Measurements from ENCODE around the gene TPRKB. TPM values are rescaled to one million over a fixed set of nuclear protein-coding genes. Genes with fewer than 3 reads are reported as not detected.

TPRKB gene
- total RNA-seq, 6 experiments from 2014 or later: 17.6 to 26.3 (median 22.8) TPM

DNA sequence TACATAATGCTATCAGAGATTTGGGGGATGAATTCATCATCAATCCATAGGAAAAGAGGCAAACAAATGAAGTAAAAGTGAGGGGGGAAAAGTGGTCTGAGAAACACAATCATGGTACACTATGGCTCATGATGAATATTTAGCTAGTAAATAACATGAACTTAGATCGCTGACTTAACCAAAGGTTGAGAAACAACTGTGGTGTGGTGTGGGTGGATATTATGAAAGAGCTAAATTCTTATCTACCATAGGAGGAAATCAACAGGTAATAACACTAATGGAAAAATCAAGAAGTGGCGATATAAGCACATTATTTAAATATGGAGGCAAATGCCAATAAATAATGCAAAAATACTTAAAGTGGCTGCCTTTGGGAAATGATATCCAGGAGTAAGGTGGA lies 12.2 kb upstream of the TPRKB start:
- no peak overlapping the region for H3K4me3 Mint-ChIP-seq

DNA sequence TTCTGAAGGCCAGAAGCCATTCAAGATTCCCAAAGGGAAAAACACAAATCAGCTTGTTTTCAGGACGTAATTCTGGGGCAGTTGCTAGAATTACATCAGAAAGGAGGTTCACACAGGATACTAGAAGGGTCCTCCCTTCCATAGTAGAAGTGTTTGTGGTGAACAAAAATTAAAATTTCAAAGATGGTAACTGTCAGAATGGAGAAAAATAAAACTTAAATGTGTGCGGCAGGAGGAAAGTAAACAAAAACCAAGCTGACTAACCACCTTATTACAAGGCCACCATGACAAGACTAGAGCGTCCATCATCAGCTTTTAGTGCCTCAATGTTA lies 9.7 kb upstream of the TPRKB start:
- H3K4me3 Mint-ChIP-seq: no peak overlapping the region
- DNase-seq: no peak
- TF ChIP-seq, protein P1, sequence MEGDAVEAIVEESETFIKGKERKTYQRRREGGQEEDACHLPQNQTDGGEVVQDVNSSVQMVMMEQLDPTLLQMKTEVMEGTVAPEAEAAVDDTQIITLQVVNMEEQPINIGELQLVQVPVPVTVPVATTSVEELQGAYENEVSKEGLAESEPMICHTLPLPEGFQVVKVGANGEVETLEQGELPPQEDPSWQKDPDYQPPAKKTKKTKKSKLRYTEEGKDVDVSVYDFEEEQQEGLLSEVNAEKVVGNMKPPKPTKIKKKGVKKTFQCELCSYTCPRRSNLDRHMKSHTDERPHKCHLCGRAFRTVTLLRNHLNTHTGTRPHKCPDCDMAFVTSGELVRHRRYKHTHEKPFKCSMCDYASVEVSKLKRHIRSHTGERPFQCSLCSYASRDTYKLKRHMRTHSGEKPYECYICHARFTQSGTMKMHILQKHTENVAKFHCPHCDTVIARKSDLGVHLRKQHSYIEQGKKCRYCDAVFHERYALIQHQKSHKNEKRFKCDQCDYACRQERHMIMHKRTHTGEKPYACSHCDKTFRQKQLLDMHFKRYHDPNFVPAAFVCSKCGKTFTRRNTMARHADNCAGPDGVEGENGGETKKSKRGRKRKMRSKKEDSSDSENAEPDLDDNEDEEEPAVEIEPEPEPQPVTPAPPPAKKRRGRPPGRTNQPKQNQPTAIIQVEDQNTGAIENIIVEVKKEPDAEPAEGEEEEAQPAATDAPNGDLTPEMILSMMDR (IDR thresholded peaks at IDR 0.05): no peak
- no peaks in the 10 kb centered on the region for H3K4me1 Mint-ChIP-seq (ENCODE audit: low read depth)
- H3K27me3 Mint-ChIP-seq (ENCODE audit: insufficient read depth): no peaks in the 10 kb centered on the region
- H3K9me3 Mint-ChIP-seq: no peaks in the 10 kb centered on the region
- H3K36me3 Mint-ChIP-seq (ENCODE audit: low read depth): peaks cover 32% of the 10 kb centered on the region
- H3K27ac Mint-ChIP-seq: no peak overlapping the region

More for the DNA sequence above, 12.2 kb upstream of the TPRKB start:
- Mint-ChIP-seq H3K9me3 (no peaks in the 10 kb centered on the region; the same call in 1 of the 2 replicates), H3K4me1 (ENCODE audit: low read depth) (no peaks in the 10 kb centered on the region), H3K27ac (no peak overlapping the region), H3K36me3 (ENCODE audit: low read depth) (peaks cover 27% of the 10 kb centered on the region), H3K27me3 (ENCODE audit: insufficient read depth) (no peaks in the 10 kb centered on the region)
- TF ChIP-seq, protein P1 (IDR thresholded peaks at IDR 0.05): no peak
- DNase-seq: no peak

DNA sequence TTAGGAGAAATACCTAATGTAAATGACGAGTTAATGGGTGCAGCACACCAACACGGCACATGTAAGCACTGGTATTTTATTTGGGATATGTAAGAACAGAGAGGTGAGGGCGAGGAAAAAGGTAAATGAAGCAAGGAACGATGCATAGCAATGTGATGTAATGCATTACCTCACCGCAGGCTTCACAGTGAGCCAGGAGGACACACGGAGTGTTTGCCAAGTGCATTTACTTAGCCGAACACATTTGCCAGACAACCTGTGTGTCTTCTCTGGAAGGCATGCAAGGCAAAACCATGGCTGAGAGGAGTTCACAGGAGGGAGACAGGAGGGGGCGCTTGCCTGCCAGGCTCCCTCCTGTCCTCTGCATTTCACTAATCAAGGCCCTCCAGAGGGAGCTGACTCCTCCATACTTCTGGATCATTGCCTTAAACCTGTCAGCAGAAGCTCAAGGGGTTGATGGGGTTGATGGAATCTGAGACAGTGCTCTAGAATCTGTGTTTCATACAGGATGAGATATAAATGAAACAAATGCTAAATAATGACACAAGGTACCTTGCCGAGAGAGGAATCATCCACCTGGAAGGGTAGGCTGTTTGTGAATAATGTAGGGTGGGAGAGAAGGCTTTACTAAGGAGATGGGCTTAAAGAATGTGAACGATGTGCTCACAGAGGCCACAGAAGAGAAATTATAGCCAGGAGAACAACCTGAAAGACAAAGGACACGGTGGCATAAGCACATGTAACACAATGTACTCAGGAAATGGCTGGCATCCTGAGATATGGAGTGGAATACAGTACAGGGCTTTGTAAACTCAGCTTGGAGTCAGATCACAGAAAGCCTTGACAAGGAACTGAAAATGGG lies 9.1 kb upstream of the TPRKB start:
- Mint-ChIP-seq H3K4me3 (no peak overlapping the region), H3K9me3 (no peaks in the 10 kb centered on the region), H3K27ac (no peak overlapping the region), H3K36me3 (ENCODE audit: low read depth) (peaks cover 38% of the 10 kb centered on the region), H3K27me3 (ENCODE audit: insufficient read depth) (no peaks in the 10 kb centered on the region), H3K4me1 (ENCODE audit: low read depth) (no peaks in the 10 kb centered on the region)
- TF ChIP-seq, protein P1 (IDR thresholded peaks at IDR 0.05): no peak
- no peak for DNase-seq

DNA sequence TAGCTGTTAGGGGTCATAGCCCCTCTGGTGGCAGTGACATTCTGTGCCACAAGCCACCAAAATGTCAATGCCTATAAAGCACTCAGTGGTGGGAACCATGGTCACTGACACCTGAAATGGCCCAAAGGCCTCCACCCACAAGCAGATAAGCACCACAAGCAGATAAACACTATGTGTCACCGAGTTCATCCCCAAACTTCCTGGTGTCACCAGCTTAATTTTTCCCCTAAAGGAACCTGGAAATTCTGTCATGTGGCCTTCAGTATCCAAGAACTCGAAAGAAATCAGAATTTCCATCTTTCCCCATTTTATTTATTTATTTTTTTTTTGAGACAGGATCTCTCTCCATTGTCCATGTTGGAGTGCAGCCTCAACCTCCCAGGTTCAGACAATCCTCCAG lies 3.6 kb upstream of the TPRKB start:
- H3K27me3 Mint-ChIP-seq (ENCODE audit: insufficient read depth): peaks cover 4% of the 10 kb centered on the region; the same call in 1 of the 2 replicates
- DNase-seq: no peak

DNA sequence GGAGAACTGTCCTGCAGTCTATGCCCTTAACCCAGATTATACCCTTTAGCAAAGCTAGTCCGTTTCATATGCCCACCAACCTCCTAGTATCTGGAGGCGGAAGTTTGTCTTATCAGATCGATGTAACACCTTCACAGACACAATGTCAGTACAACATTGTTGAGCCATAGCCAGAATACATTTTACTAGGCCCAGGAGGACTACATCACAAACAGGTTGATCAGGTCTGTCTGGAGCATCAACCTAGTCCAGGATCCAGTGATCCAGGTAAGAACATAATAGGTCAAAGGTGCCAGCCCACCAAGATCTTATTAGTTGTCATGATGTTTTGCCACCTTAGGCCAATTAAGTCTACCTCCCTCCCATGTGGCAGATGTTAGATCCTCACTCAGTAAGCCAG lies 2.0 kb upstream of the TPRKB start:
- TF ChIP-seq, protein P1 (IDR thresholded peaks at IDR 0.05): no peak
- peaks cover 26% of the 10 kb centered on the region for H3K4me1 Mint-ChIP-seq (ENCODE audit: low read depth)
- H3K4me3 Mint-ChIP-seq: no peak overlapping the region
- no peak for DNase-seq
- H3K9me3 Mint-ChIP-seq: no peaks in the 10 kb centered on the region; the same call in 1 of the 2 replicates
- H3K27ac Mint-ChIP-seq: no peak overlapping the region
- peaks cover 4% of the 10 kb centered on the region; the same call in 1 of the 2 replicates for H3K27me3 Mint-ChIP-seq (ENCODE audit: insufficient read depth)
- H3K36me3 Mint-ChIP-seq (ENCODE audit: low read depth): peaks cover 32% of the 10 kb centered on the region

More for the DNA sequence above, 3.6 kb upstream of the TPRKB start:
- peaks cover 35% of the 10 kb centered on the region for H3K36me3 Mint-ChIP-seq (ENCODE audit: low read depth)
- no peak overlapping the region for H3K4me3 Mint-ChIP-seq
- H3K9me3 Mint-ChIP-seq: no peaks in the 10 kb centered on the region; the same call in 1 of the 2 replicates
- H3K4me1 Mint-ChIP-seq (ENCODE audit: low read depth): peaks cover 23% of the 10 kb centered on the region
- no peak overlapping the region for H3K27ac Mint-ChIP-seq
- TF ChIP-seq, protein P1 (IDR thresholded peaks at IDR 0.05): no peak

Data from HFFc6 (cell line).